CD4-positive, alpha-beta T cell treated with Interleukin-4 for 4 hours (primary cell): Measurements from ENCODE around the gene OR2T29.
"Not testable (repeated sequence)": the region's sequence is repeated elsewhere in the genome, so short reads cannot be mapped to it uniquely, and the experiment has no call there.

Experiments
- DNase-seq: peaks from one replicate; pipeline ENCODE4 v3.0.0-alpha.2; 2020

OR2T29 gene, protein sequence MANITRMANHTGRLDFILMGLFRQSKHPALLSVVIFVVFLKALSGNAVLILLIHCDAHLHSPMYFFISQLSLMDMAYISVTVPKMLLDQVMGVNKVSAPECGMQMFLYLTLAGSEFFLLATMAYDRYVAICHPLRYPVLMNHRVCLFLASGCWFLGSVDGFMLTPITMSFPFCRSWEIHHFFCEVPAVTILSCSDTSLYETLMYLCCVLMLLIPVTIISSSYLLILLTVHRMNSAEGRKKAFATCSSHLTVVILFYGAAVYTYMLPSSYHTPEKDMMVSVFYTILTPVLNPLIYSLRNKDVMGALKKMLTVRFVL

DNA sequence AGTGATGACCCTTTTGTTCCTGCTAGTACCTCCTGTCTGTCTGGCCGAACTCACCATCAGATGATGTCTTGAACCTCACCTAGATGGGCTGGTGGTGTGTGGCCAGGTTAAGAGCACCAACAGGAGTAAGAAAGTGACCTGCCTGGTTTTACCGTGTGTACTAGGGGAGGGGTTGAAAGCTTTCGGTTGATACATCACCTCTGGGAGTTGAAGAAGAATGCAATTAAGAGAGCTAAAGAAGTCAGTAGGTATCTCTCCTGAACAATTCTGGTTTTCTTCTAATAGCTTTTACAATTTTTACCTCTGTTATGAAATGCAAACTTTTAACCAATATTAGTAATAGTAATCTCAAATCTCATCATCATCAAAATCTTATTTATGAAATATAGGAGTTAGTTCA lies at the start of gene OR2T29:
TSS of gene OR2T29 (minus strand) at position 101 of the 400 bp plus-strand sequence. CDS start 3,281 bp downstream, outside the sequence.
- DNase-seq, result not testable (repeated sequence)

DNA sequence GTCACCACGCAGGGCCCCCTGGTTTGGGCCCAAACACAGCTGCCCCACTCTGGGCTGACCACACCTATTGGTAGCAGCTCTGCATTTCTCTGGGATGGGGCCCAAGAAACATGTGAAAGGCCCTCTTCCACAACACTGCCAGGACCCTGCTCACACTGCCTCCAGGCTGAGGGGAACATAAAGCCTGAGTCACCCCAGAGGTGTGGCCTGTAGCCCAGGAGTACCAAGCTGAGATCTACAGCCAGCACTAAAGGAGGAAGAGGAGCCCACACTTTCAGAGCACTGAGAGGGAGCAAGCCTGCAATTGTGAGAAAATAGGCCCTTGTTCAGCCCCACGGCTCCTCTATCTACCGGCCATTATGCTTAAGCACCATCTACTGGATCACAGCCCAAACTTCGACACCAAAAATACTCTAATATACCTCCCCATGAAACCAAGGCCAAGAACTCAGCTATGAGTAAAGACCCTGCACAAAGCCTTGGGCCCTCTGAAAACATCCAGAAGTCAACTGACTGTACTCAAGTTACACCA lies 49.4 kb upstream of the OR2T29 start:
- DNase-seq, result no peak

DNA sequence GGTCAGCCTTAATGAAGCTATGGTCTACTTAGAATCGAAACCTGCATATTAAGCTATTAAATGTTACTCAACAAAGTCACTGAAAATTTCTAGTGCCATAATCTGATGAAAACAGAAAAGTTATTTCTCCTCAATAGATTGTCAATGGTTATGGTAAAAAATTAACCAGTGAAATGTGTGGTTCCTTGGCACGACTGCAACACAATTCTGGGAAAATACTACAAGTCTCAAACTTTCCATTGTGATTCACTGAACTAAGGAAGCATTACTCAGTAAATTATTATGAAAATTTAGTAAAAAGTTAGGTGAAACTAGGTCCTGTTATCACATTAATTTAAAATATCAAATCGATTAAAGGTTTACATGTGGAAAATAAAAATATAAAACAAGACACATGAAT lies 47.7 kb upstream of the OR2T29 start:
- no peak for DNase-seq

DNA sequence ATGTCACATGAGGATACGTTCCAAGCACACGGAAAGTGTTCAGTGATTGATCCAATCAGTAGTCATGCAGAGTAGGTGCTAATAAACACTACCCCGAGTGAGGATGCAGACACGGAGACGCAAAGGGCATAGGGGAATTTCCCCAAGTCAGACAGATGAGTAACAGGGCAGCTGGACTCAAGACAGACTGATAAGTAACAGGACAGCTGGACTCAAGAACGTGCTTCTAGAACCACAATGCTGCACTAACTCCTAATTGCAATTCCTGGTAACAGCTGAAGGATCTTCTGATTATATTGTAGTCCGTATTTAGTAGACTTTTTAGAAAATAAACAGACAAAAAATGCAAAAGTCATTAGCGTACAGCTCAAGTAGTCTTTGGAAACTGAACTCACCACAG lies 36.8 kb upstream of the OR2T29 start:
- DNase-seq, result no peak

DNA sequence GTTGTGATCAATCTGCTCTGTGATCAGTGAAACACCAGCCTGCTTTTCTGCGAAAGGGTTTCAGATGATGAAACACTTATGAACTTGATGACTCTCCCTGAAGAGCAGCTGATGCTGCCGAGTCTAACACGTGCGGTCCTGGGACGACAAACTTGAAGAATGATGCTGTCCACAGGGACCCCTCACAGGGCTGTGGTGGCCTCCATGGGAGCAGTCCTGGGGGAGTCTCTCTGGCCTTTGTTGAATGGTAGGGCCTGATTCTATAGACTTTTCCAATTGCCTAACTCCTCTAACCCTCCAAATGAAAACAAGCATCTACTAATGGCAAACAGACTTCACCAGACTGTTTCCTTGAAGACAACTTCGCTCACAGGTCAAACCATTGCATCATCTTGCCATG lies 35.0 kb upstream of the OR2T29 start, which contains the start of gene OR2T10:
TSS of gene OR2T10 (minus strand) at position 112 of the 400 bp plus-strand sequence. CDS start 3,932 bp downstream, outside the sequence.
- DNase-seq, result no peak

DNA sequence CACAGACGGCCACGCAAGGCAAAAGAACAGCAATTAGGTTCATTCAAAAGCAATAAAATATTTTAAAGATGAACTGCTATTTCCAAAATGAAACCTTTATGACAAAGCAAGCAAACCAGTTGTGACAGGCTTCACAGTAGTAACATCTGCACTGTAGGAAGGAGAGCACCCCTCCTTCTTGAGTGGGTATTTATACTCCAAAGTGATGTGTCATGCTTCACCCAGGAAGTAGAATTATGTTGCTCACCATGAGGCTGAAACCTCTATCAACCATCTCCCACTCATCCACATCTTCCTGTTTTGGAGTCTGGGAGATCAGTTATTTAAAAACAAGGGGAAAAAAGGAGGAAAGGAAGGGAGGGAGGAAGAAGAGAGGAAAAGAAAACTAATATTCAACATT lies 34.0 kb upstream of the OR2T29 start:
- DNase-seq, result no peak

DNA sequence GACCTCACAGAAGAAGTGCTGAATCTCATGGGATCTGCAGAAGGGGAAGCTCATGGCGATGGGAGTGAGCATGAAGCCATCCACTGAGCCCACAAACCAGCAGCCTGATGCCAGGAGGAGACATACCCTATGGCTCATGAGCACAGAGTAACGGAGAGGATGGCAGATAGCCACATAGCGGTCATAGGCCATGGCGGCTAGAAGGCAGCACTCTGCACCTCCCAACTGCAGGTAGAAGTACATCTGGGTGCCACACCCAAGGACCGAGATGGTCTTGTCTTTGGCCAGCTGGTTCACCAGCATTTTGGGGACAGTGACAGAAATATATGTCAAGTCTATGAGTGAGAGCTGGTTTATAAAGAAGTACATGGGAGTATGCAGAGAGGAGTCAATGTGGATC lies 30.7 kb upstream of the OR2T29 start:
- DNase-seq, result no peak

DNA sequence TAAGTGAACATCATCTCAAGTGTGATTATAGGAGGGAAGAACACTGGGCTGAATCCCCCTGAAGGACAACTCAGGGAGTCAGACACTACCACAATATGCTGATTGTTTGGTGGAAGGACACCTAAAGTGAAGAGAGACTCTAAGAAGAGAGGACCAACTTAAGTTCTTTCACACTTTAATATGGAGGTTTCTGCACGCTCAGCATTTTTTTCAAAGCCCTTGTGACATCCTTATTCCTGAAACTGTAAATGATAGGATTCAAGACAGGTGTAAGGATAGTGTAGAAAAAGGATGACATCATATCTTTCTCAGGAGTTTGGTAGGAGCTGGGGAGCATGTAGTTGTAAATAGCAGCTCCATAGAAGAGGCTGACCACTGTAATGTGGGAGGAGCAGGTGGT lies 30.1 kb upstream of the OR2T29 start:
- no peak for DNase-seq

DNA sequence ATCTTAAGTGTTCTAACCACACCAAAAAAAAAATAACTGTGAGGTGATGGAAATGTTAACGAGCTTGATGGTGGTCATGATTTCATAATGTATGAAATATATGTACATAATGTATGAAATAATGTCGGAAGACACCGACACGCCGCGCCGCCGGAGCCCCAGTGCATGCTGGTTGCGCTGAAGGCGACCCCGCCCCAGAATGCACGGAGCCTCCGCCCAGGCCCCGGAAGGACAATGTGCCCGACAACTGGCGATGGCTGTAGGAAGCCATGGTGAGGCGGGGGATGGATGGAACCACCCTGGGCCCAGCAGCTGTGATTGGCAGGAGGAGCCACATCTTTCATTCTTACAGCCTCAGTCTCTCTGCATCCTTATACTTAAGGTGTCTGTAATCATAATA lies 27.5 kb upstream of the OR2T29 start:
- DNase-seq, result no peak

DNA sequence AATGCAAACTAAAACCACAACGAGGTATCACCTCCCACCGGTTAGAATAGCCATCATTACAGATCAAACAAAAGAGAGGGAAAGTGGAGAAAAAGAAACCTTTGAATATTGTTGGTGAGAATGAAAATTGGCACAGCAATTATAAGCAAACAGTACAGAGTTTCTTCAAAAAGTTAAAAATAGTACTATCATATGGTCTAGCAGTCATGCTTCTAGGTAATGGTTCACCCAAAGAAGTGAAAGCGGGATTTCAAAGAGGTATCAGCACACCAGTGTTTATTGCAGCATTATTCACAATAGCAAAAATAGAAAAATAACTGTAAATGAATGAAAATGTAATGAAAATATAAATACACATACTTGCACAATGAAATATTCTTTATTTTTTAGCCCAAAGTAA lies 26.8 kb upstream of the OR2T29 start:
- no peak for DNase-seq

DNA sequence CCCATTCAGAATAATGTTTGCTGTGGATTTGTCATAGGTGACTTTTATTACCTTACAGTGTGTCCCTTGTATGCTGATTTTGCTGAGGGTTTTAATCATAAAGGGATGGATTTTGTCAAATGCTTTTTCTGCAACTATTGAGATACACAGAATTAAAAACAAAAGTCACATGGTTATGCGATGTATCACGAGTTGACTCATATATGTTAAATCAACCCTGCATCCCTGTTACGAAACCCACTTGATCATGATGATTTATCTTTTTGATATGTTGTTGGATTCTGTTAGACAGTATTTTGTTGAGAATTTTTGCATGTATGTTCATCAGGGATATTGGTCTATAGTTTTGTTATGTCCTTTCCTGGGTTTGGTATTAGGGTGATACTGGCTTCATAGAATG lies 22.7 kb upstream of the OR2T29 start:
- DNase-seq, result no peak

DNA sequence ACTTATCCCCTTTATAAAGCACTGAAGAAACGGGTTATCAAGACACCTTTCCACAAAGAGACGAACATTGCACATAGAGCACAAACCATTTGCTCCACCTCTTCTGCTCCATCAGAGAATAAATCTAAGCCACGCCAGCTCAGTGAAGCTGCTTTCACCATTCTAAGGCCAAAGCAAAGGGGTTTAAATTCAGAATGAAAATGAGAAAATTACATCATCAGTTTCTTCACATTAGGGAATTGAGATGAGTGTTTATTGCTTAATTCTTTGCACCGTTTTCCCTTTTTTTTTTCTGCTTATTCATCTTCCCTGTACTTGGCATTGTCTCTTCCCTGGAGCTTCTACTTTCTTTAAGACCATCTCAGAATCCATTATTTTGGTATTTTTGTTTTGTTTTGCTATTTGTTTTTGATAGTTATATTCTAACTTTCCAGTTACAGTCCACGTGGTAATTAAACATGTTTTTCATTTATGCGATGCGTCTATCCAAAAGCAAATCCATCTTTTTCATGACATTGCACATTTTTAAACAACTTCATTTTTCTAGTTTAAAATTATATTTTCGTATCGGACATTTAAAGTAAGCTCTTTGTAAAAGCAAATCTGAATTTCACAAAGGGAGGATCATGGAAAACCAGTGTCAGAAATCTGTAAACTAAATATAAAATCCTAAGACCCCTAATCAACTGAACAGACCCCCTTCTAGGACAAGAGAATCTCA lies 13.8 kb upstream of the OR2T29 start:
- DNase-seq, result no peak

DNA sequence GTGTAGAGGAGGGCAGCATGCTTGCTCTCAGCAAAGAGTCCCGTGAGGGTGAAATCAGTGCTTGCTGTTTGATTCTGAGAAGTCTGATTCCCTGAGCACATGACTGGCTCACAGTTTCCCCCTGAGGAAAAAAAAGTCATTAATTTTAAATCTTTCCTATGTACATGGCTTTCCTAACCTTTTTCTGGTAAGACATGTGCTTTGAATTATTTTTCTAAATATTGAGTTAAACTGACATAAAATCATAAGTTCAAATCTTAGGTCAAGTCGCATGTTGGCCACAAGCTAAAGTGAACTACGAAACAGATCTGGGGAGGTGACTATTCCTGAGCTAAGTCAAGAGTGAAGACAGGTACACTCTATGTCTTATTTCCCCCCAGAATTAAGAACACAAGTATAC lies 12.1 kb upstream of the OR2T29 start, which contains the start of gene OR2T34:
TSS of gene OR2T34 (minus strand) at position 101 of the 400 bp plus-strand sequence. CDS start at position 101, 0 bp downstream.
- DNase-seq, result not testable (repeated sequence)

DNA sequence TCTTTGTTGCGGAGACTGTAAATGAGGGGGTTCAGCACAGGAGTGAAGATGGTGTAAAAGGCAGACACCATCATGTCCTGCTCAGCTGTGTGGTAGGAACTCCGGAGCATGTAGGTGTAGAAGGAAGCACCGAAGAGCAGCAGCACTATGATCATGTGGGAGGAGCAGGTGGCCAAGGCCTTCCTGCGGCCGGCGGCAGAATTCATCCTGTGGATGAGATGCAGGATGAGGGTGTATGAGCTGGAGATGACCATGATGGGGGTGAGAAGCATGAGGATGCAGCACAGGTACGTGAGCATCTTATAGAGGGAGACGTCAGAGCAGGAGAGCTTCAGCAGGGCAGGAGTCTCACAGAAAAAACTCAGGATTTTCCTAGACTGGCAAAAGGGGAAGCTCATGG lies 11.3 kb upstream of the OR2T29 start:
- DNase-seq, result not testable (repeated sequence)

DNA sequence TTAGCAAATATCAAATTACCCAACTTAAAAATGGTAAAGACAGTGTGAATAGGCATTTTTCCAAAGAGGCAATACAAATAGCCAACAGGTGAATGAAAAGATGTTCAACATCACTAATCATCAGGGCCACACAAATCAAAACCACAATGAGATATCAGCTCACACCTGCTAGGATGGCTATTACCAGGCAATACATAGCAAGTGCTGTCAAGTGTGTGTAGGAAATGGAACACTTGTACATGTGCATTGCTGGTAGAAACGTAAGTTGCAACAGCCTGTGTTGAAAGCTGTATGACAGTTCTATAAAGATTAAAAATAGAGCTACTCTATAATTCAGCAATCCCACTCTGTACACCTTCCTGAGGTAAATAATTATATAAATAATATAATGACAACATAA lies 9.5 kb upstream of the OR2T29 start:
- not testable (repeated sequence) for DNase-seq

DNA sequence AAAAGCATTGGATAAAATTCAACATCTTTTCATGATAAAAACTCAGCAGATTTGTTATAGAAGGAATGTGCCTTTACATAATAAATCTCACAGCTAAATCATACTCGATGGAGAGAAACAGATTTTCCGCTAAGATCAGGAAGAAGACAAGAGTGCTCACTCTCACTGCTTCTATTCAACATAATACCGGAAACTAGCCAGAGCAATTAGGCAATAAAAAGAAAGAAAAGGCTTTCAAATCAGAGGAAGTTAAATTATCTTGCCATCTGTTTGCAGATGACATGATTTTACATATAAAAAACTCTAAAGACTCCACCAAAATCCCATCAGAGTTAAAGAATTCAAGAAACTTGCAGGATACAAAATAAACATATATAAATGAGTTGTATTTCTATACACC lies 8.2 kb upstream of the OR2T29 start:
- DNase-seq, result not testable (repeated sequence)

DNA sequence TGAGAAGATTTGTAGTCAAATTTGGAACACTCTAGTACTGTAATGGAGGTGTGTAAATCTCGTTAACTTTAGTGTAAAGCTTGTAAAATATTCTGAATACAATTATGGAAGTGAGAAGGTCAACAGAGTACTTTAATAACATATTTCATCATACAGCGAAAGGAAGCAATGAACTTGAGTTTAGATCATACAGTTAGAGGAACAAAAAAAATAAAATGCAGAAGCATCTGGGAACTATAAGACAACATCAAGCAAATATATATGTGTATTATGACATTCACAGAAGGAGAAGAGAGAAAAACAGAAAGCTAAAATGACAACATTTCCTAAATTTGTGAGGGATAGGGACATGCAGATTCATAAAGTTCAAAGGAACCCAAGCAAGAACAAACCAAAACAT lies 6.5 kb upstream of the OR2T29 start:
- DNase-seq, result not testable (repeated sequence)

DNA sequence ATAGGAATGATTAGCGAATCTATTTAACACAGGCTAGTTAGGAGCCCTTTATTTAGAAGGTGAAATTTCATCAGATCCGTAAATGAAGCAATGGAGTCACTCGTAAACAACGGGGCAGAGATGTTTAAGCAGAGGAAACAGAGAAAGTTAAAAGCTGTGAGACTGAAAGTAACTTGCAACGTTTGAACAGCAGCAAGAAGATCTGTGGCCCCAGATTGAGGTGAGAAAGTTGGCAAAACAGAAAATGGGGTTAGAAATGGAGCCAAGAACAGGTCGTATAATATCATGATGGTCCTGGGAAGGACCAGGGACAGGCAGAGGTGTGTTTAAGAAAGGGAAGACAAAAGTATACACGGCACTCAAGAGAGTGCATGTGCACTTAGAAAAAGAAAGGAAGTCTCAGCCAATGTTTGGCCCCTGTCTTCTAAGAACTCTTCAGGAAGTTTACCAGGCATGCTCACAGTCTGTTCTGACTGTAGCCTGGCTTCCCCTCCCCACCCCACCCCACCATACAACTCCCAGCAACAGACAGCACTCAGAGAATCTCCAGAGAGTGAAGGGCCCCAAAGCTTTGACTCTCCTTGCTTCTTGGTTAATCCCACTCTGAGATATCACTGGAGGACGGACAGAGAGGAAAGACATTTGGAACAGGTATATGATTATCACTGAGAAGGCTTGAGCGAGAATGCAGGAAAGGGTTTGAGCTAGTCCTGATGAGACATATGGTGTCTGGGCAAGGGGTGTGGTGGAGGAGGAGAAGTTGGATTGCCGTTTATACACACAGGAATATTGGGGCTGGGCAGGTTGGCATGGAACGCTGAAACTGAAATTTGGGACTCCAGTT lies 3.2 kb upstream of the OR2T29 start:
- peak; percentile 23 for DNase-seq

DNA sequence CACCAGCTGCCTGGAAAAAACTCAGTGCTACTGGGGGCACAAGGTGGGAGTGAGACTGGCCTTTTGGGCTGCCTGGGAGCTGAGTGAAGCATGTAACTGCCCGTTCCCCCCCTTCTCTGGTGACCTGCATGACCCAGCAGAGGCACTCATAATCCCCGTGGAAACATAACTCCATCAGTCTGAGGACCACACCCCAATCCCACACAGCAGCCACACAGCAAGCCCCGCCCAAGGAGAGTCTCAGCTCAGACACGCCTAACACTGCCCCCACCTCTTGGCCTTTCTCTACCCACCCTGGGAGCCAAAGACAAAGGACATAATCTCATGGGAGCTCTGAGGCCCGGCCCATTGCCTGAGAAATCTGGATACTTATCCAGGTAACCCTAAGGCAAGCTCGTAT lies 11.5 kb downstream of the OR2T29 start:
- DNase-seq, result not testable (repeated sequence)

DNA sequence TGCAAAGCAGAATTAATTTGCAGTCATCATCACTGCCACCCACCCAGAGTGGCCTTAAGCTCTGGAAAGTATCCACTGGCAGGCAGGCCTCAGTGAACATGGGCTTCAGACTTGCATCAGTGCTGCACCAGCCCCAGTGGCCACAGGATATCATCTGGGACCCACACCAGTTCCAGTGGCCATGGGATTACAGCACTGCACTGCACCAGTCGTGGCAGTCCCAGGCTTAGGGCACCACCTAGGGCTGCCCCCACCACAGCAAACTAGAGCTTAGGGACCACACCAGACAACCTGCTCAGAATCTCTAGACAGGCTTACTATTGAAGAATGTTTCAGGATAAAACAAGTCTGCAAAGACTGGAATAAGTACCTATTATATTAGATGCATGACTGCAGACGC lies 15.2 kb downstream of the OR2T29 start:
- DNase-seq, result not testable (repeated sequence)

DNA sequence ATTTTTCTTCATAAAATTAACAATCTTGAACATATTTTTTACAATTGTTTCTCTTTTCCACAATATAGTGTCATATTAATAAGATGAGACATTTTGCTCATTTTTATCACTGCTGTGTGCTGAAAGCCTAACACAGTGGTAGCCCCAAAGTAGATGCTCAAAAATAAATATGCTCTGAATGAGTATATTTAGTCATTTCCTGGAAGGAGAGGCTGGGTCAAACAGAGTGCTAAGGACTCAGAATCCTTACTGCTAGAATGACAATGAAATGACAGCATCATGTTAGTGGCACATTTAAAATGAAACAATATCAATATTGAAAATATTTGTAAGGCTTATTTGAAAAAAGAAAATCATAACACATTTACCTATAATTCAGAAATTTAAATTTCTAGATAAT lies 25.1 kb downstream of the OR2T29 start:
- not testable (repeated sequence) for DNase-seq

DNA sequence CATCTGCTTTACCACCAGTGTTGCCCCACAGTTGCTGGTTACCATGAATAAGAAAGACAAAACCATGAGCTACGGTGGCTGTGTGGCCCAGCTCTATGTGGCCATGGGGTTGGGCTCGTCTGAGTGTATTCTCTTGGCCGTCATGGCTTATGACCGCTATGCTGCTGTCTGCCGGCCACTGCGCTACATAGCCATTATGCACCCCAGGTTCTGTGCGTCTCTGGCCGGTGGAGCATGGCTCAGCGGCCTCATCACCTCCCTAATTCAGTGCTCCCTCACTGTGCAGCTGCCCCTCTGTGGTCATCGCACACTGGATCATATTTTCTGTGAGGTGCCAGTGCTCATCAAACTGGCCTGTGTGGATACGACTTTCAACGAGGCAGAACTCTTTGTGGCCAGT lies 40.7 kb downstream of the OR2T29 start:
- DNase-seq, result no peak

DNA sequence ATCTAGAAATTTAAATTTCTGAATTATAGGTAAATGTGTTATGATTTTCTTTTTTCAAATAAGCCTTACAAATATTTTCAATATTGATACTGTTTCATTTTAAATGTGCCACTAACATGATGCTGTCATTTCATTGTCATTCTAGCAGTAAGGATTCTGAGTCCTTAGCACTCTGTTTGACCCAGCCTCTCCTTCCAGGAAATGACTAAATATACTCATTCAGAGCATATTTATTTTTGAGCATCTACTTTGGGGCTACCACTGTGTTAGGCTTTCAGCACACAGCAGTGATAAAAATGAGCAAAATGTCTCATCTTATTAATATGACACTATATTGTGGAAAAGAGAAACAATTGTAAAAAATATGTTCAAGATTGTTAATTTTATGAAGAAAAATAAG lies 52.4 kb downstream of the OR2T29 start:
- not testable (repeated sequence) for DNase-seq
